HG02885 (cell line): ENCODE results near the gene SAMM50.

Source experiments
- ATAC-seq: cut with Tn5 transposase; IDR thresholded peaks from one replicate; pipeline ENCODE4 v1.9.1; 2021; ENCODE audit warnings: mild to moderate bottlenecking; ENCODE audit not compliant: unreplicated experiment, poor library complexity

The SAMM50 gene

DNA sequence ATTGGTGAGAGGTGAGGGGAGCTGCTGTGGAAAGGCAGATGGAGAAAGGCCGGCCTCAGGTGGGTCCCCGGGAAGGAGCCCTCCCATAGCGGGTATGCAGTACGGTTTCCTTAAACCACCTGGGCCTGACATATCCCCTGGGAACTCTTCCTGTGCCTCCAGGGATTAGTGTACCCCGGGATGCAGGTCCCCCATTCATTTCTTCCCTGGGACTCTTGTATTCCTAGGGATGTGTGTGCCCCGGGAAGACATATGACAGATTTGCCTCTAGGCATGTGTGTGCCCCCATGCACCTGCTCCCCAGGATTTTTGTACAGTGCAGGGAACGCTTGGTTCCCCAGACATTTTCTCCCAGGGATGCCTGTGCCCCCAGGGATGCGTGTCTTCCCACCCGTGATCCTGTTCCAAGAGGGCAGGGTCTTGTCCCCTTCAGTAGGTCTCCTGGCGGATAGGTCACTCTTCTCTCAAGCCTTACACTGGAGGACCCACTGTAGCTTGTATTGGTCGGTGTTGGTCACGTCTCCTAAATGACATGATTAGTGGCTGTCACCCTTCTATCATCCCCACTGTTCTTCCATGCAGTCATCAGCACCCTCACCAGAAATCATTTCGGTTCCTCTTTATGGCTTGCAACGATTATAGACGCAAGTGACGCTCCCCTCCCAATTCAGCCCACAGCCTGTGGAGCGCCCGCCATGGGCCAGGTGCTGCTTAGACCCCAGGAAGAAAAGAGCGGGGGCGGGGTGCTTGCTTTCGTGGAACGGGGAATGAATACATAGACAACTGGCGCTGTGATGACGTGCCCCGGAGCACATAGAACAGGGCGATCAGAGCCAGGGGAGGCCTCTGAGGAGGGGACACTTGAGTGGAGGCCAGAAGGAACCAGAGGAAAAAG is 70.2 kb downstream of the SAMM50 start:
- peak; percentile 61 for ATAC-seq

DNA sequence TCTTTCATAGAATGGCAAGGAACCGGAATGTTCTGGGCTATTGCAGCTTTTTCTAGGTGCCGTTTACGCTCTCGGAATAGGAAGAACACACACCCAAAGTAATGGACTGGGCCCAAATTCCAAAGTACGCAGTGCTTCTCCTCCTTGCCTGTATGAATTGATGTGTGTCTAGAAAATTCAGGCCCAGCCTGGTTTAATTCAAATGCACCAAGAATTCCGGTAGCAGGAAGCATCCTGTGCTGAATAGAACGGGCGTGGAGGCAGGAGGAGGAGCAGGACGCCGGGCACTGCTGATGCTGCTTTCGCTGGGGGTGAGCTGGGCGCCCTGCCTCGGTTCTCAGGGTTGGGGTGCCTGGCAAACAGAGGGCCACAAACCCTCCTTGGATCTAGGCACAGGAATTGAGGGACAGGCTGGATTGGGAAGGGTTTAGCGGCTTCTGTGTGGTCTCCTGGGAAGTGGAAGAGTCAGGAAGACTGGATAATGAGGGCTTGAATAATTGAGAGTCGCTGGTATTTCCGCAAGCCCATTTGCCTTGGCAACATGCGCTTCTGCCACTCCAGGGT is 70.9 kb downstream of the SAMM50 start:
- no peak for ATAC-seq

DNA sequence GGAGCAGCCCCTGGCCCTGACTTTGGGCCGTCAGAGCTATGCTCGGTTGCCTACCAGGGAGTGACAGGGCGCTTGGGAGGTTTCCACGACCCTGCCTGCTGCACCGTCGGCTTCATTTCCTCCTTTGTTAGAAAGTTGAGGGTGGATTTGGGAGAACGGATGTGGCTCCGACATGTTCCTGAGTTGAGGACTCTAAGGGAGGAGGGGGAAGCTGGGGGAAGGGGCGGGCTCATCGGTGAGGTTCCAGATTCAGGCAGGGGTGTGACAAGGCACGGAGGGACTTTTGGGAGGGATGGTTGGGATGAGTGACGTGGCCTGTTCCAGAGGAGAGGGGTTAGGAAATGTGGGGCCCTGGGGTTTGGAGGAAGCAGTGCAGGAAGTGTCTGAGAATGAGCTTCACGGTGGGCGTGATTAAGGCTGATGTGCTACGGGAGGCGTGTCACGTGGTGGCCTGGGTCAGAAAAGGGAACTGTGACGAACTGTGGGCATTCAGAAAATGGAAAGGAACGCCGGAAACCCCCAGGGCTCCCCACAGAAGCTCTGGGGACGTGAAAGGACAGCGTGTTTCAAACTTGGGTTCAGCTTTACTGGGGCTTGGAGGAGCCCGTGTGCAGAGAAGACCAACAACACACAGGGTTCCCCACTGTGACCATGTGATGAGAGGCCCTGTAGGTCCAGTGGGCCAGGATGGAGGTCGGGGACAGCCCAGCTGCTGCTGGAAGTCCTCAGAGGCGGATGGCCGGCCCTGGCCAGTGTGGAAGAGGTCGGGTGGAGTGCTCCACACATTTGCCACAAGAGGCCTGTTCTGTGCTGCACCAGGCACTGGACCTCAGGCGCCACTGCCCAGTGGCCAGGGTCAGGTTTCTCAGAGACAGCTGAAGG is 71.6 kb downstream of the SAMM50 start:
- ATAC-seq = peak; percentile 48

DNA sequence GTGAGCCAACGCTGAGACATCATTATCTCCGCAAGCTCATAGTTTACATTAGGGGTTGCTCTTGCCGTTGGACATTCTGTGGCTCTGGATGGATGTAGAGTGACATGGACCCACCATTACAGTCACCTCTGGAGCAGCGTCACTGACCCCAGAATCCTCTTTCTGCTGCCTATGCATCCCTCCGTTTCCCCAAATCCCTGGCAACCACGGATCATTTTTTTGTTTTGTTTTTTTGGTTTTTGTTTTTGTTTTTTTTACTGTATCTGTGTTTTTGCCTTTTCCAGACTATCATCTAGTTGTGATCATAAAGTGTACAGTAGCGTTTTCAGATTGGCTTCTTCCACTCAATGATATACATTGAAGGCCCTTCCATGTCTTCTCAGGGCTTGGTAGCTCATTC is 72.8 kb downstream of the SAMM50 start:
- ATAC-seq = no peak

DNA sequence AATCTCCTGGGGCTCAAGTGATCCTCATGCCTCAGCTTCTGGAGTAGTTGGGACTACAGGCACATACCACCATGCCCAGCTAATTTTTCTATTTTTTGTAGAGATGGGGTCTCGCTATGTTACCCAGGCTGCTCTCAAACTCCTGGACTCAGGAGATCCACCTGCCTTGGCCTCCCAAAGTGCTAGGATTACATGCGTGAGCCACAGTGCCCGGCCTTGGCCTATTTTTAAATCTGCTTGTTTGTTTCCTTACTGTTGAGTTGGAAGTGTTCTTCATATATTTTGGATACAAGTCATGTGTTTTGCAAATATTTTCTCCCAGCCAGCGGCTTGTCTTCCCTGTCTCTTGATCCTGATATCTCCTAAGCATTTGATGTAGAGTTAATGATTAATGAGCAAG is 73.8 kb downstream of the SAMM50 start:
- ATAC-seq = no peak

DNA sequence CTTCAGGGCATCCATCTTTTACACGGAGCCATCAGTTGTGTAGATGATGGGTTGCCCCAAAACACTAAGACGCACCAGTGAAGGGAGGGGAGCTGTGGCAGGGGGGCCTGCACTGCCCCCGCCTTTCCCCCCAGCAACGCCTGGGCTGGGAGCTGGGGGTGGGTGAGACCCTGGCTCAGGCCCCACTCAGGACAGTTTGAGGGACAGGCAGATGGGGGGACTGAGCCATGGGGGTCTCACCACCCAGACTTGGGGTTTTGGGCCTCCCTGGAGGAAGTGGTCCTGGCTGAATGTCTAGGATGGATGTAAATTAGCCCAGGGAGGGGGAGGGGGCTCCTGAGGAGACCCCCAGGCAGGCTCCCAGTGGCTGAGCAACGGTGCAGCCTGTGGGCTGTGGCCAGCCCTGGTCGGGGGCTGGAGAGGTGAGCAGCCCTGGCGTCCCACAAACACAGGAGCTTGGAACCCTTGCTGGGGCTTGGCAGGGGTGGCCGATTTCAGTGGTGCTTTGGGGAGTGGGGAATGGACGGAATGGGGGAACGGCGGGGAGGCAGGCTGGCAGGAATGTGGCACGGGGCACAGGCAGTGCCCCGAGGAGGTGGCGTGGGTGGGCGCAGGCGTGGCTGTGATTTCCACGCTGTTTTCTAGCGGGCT is 74.9 kb downstream of the SAMM50 start:
- no peak for ATAC-seq

DNA sequence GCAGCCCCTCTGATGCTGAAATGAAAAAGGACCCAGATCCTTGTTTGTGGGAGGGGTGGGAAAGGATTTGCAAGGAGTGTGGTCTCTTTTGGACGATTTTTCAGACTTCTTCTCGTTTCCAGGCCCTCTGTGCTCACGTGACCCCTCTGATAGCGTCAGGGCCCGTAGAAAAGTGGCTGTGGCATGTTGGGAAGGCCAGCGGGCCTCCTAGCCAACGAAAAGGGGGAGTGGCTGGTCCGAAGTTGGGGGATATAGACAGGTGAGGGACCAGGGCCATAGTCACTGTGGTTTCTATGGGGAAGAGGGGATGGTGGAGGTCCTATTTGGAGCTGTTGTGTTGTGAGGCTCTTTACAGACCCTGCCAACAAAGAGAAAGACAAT is 75.5 kb downstream of the SAMM50 start:
- no peak for ATAC-seq

DNA sequence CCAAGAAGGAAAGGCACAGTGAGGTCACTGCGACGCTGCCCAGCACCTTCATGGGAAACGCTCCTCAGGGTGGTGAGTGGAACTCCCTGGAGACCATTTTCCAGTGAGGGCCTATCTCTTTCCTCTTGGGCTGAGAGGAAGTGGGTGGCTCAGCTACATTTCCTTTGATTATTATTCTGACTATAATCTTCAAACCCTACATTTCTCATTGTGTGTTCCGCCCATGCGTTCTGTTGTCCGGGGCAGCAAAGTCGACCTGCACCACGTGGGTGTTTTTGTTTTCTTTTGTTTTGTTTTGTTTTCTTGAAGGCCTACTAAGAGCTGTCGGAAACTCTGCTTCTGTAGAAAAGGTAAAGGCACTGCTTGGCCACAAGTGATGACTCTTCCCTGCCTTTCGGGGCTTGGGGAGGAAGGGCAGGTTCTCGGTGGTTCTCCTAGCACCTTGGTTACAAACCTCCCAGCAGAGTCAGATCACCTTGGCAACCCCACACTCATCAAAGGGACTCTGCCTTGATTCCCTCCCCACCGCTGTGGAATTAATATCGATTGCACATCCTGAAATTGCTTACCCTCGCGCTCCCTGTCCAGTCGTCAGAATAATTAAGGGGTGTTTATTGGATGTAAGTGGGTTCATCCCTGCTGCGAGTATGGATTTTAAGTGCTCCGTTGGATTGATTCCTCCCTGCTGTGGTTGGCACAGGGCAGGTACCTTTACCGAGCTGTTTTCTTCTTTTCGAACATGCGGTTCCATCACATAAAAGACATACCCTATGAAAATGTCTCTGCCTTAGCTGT is 76.1 kb downstream of the SAMM50 start:
- no peak for ATAC-seq

DNA sequence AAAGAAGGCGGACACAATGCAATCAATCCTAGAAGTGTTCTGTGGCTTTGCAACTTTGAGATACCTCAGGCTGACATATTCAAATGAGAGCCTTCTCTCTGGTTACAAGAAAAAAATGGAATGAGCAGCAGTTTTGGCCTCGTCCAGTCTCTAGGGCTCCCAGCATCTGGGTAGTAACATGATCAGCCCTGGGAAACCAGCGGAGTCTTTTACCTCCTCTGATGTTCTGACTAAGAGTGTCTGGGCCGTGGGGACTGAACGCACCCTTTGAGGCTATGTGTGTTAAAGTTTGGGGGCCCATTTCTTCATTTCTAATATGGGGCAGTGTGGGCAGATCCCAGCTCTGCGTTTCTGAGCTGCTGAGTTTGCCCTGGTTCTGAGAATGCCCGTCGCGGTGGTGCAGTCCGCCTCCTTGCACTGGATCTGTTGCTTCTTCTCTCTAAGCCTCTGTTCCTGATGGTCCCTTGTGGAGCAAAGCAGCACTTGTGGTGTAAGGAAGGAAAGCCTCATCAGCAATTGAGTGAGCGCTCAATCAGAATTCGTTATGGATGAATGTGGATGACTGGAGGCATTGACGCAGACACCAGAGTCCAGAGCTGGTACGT is 77.0 kb downstream of the SAMM50 start:
- no peak for ATAC-seq

DNA sequence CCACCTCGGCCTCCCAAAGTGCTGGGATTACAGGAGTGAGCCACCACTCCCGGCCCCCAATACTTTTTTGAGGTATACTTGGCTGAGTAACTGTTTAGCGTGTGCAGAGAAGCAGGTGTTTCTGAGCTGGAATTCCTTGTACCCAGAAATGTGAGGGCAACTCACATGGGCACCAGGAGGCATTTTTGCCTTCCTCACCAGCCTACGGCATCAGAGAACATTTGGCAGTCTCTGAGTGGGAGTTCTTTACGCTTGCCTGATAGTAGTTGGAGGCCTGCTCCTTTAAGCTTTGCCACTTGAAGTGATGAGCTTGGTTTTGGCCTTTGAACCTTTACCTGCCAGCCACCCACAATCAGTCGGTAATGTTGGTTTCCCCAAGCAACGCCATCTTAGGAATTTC is 78.0 kb downstream of the SAMM50 start:
- no peak for ATAC-seq

DNA sequence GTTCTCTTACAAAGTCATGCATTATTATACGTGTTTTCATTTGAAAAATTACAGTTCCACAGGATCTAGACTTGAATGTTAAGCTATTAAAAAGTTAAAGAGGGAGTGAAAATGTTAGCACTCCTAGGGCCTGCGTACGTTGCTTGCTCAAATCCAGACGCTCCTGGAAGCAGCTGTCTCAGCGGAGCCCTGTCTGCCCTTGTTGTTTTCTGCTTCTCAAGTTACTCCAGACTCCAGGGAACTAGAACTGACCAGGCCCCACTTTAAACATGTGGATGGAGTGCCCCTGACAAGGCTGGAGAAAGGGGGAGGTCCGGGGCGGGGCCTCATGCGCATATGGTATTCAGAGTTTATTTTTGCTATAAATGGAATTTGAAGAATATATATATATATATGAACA is 78.5 kb downstream of the SAMM50 start:
- ATAC-seq = no peak

DNA sequence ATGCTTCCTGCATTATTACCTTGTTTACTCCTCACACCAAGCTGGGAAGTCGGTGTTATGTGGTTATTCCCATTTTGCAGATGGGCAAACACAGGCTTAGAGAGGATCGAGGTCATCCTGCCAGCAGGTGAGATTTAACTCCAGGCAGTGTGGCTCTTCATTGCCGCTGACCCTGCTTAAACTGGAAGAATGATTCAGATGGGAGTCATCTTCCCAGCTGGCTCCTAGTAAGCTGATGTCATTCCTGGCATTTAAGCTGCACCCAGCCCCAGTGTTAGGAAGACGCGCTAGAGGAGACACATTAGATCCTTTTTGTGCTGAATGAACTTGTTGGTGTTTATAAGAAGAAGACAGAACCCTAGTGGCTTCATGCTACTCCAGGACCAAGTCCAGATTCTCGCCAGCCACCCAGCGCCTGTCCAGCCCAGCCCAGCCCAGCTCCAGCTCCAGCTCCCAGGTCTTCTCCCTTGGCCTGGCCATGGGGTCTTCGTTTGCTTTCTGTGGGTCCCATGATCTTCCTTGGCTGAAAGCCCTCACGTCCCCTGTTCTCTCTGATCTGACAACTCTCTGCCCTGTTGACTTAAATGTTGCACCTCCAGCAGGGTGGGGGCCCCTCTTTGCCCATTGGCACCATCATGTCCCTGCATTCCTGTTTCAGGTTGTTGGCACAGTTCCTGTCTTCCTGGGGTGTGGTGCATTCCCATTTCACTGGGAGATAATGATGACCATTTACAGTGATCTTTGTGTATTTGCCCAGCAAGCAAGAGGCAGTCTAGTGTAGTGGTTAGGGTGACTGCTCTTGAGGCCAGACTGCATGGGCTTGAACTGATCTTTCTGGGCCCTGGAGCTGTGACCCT is 82.5 kb downstream of the SAMM50 start:
- ATAC-seq = no peak

DNA sequence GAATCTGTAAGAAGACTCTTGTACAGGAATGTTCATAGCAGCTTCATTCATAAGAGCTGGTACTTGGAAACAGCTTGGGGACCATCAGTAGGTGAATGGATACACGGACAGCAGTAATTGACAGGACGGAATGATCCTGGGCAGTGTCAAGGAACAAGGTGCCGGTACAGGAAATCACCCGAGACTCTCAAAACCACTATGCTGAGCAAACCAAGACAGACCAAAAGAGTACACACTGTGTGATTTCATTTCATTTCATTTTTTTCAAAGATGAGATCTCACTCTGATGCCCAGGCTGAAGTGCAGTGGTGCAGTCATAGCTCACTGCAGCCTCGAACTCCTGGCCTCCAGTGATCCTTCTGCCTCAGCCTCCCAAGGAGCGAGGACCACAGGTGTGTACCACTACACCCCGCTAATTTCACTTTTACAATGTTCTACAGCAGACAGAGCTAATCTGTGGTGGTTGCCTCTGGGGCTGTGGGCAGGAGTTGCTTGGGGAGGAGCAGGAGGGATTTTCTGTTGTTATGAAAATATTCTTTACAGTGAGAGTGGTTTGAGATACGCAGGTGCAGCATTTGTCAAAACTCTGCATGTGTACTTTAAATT is 84.4 kb downstream of the SAMM50 start:
- no peak for ATAC-seq

DNA sequence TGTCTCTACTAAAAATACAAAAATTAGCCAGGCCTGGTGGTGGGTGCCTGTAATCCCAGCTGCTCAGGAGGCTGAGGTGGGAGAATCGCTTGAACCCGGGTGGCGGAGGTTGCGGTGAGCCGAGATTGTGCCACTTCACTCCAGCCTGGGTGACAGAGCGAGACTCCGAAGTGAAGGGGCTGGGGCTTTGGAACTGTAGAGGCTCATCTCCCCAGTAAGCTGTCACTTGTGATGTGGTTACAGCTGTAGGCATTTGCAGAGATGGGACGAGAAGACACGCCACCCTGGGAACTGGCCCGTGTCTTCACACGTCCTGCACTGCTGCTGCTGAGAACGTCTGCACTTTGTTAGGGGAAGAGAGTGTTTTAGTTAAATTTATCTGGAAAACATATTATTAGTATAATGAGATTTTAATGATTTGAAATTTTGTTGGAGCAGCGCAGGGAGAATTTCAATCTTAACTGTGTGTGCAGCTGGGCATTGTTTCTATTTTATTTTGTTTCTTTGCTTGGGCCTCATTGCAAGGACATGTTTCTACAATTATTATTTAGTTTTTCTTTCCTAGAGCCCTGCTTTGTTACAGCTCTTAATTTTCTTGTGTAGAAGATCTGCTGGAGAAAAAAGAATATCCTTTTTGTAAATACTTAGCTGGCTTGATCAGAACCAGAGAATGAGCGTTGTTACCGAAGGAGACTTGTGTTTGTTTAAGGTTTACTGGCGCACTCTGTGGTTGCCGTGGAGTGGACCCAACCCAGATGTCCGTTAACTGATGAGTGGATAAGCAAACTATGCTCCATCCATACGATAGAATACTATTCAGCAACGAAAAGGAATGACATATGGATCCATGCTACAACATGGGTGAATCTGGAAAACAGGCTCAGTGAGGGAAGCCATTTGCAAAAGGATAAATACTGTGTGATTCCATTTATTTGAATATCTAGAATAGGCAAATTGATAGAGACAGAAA is 87.3 kb downstream of the SAMM50 start:
- ATAC-seq = peak; percentile 62

DNA sequence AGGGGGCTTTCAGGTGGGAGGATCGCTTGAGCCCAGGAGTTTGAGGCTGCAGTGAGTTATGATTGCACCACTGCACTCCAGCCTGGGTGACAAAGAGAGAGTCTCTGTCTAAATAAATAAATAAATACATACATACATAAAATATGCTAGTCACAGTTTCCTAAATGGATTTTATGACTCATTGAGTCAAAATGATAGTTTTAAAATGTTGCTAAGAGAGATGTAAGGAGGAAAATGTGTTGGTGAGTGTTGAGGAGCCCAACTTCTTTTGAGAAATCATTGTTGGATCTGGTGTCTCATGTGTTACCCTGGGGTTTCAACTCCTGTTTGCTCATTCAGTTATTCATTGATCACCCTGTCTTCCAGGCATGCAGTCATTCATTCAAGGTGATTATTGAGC is 89.9 kb downstream of the SAMM50 start:
- no peak for ATAC-seq
